Left kidney (tissue), 2 donors: ENCODE measurements around the gene SV2C. TPM values are rescaled to one million over a fixed set of nuclear protein-coding genes. Genes with fewer than 3 reads are reported as not detected.

Source experiments
- DNase-seq: peaks from one replicate; pipeline ENCODE4 v3.0.0-alpha.2; 2013
- polyA plus RNA-seq: library from polyadenylated mRNA; unstranded; fragments of 120-200 nt; gene quantifications from one replicate; pipeline ENCODE4 v1.2.1, GENCODE V29; 2013; ENCODE audit not compliant: insufficient read length

The SV2C gene
- polyA plus RNA-seq, 1 donor: 0.08 TPM

DNA sequence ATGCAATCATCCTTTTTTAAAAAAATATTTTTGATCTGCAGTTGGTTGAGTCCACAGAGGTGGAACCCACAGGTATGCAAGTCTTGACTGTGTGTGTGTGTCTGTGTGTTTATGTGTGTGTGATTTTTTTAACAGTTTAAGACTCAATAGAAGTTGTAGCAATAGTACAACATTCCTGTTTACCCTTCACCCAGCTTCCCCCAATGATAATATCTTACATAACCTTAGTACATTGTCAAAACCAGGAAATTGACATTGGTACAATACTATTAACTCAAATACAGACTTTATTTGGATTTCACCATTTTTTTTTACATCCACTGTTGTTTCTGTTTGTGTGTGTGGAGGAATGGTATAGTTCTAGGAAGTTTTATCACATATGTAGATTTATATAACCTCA is 81.8 kb downstream of the SV2C start:
- no peak for DNase-seq

DNA sequence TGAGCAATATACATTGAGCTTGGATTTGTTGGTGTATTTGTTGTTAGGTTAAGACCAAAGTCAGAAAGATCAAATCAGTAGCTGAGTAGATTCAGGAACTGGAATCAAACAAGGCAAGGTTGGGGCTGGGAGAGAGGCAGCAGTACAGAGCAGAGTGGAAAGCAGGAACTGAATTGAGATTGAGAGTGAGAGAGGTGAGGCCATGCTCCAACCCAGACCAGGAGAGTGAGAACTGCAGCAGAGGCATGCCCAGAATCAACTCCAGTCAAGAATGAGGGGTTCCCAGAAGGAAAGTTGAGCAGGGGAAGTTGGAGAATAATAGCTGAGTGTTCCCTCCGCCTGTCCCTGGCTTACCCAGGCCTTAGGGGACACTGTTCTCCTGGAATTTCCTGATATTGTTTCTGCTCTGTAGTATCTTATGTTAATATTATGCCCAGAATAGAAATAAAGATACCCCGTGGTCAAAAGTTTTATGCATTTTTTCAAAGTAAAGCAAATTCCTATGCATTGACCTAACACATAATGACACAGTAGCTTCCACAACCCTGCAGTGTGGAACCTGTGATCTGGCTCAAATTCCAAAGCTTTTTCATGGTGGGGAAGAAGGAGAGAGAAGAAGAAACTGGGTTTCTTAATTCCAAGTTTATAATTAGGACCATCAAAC is 82.7 kb downstream of the SV2C start:
- no peak for DNase-seq

DNA sequence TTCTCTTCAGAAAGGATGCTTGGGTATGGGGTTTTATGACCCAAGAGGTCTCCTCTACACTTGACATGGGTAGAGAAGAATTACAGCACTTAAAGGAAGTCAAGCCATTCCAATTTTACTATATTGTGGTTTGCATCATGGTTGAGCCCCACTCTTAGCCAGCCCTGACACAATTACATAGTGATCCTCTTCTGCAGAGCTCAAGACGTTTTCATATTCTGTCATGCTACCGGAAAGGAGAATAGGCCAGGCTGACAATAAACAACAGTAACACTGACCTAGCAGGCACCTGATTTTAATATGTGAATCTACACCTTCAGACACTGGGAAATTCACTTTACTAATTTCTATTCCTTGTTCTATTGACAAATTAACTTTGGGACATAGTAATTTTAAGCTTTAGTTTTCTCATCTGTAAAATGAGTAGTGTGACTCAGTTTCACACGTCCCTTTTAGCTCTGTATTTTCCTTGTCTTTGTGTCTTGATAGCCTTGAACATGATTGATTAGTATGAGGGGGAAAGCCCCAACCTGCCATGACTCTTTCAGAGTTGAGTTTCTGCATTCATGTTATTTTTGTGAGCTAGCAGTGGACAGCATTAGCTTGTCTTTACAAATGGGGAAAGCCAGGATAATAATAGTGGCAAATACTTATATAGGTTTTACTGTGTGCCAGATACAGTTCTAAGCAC is 83.8 kb downstream of the SV2C start:
- DNase-seq: no peak

- no peak for DNase-seq
Measured at GRCh38 chr5:76169146-76169905, 86.1 kb downstream of the SV2C start.

GRCh38 chr5:76174101-76174500 is 90.9 kb downstream of the SV2C start:
- no peak for DNase-seq

- DNase-seq: peak; percentile 60
Measured at GRCh38 chr5:76175051-76175666, 92.0 kb downstream of the SV2C start.

DNA sequence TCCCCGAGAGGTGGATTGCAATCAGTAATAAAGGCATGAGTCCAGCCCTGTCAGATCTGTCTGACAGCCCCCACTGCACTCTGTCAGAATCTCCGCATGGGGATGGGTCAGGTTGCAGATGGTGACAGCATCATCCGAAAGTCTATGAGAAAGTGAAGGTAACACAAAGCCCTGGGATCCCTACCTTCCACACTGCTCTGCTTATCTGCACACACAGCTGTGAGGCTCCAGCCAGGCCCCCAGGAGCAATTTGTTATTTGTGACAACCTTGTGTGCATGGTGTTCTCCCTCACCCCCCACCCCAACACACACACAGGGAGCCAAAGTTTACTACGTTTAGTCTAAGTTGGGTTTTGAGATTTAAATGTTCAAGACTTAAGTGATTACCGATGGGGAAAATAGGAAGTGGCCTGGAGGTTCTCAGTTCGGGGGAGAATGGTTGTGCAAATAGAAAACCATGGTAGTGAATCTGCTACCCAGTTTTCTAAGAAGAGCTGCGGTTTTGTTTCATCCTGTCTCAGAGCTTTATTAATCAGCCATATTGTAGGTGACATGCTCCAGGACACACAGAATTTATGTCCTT is 92.7 kb downstream of the SV2C start:
- DNase-seq: no peak

- no peak for DNase-seq
Measured at GRCh38 chr5:76177978-76178377, 94.8 kb downstream of the SV2C start.

DNA sequence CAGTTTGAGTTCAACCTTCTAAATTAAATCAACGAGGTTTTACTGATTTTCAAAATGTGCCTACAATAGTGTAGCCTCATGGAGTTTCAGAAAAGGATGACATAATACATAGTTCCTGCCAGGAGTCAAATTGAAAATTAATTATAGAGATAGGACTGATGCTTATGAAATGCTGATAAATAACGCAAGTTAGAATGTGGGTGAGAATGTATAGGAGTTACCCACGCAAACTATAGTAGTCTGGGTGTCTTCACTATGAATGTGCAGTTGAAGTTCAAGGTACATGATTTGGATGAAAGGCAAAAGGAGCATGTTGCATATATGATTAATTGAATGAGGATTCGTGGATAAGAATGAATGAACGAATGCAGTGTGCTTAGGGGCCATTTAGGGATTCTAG is 95.7 kb downstream of the SV2C start:
- DNase-seq: no peak

DNA sequence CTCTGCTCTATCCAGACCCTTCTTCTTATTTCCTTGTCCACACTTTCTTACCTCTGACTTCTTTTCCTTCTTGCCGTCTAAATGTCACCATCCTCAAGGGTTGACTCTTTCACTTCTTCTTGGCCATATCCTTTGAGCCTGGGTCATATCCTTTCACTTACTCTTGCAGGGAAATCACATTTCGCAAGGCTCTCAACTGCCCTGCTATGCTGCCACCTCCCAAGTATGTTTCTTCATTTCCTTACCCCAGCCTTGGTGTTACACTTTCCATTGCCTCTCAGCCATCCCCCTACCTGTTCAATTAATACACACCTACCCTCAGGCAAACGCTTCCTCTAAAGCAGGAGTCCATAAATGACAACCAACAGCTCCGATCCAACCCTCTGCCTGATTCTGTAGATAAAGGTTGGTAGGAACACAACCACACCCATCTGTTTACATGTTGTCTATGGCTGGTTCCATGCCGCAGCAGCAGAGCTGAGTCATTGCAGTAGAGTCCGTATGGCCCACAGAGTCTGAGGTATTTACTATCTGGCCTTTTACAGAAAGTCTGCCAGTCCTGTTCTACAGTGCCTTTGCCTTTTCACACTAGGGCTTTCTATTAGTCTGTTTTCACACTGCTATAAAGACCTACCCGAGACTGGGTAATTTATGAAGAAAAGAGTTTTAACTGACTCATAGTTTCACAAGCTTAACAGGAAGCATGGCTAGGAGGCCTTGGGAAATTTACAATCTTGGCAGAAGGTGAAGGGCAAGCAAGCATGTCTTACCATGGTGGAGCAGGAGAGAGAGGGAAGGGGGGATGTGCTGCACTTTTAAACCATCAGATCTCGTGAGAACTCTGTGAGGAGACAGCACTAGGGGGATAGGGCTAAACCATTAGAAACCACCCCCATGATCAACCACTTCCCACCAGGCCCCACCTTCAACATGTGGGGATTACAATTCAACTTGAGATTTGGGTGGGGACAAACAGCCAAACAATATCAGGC is 97.9 kb downstream of the SV2C start:
- no peak for DNase-seq

DNA sequence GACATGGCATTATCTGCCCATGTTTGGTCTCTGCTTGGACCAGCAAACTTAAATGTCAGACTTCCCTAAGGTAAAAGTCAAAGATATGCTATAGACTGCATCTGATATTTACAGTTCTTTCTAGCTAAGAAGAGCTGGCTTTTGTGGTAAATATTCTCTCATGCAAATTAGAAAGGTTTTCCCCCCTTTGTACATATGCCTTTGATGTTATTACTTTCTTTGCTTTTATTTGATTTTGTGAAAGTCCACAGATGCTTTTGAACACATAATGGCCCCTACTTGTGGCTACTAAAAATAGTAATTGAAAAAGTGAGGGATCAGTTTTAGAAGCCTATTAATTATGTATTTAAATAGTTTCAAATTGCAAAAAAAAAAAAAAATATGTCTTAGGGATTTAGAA is 104.2 kb downstream of the SV2C start:
- no peak for DNase-seq

GRCh38 chr5:76190356-76190755 is 107.2 kb downstream of the SV2C start:
- no peak for DNase-seq

- no peak for DNase-seq
Measured at GRCh38 chr5:76192837-76193236, 109.7 kb downstream of the SV2C start.

GRCh38 chr5:76193635-76194034 is 110.5 kb downstream of the SV2C start:
- no peak for DNase-seq

GRCh38 chr5:76194340-76194739 is 111.2 kb downstream of the SV2C start:
- no peak for DNase-seq

DNA sequence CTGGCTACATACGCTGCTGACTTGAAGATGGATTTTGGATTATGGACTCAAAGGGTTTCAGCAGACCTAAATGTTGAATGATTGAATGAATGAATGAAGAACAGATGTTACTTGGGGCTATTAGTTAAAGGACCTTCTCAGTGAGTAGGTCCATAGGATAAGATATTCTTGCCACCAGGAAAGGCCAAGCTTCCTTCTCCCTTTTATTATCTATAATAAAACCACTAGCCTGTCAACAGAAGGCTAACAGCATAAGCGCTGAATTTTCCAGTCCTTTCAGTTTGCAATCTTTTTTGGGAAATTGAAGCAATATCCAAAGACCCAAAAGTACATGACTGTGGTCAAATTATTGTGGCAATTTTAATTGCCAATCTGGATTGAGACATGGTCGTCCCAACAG is 113.3 kb downstream of the SV2C start:
- DNase-seq: no peak

GRCh38 chr5:76196886-76197489 is 113.8 kb downstream of the SV2C start:
- DNase-seq: no peak

GRCh38 chr5:76197726-76198125 is 114.5 kb downstream of the SV2C start:
- DNase-seq: no peak

- DNase-seq: peak; percentile 21
Measured at GRCh38 chr5:76199336-76200318, 116.4 kb downstream of the SV2C start.
